T-helper 1 cell treated with Interleukin-12 subunit alpha and Interleukin-12 subunit beta and Interleukin-4 antibody, amounts not matched to agents 30 μg/mL and 1 μg/mL, for 36 hours (primary cell): Measurements from ENCODE around the gene PTGDS.

ENCODE experiments used
- H3K27ac Mint-ChIP-seq: one replicate; pipeline ENCODE4 v1.8.0; 2021; ENCODE audit warnings: mild to moderate bottlenecking, mixed read lengths
- H3K27me3 Mint-ChIP-seq: one replicate; pipeline ENCODE4 v1.8.0; 2021; ENCODE audit warnings: low read depth, mixed read lengths
- H3K36me3 Mint-ChIP-seq: one replicate; pipeline ENCODE4 v1.8.0; 2021; ENCODE audit warnings: low read depth, mixed read lengths
- H3K4me1 Mint-ChIP-seq: one replicate; pipeline ENCODE4 v1.8.0; 2021; ENCODE audit warnings: low read depth, mixed read lengths
- H3K4me3 Mint-ChIP-seq: one replicate; pipeline ENCODE4 v1.8.0; 2021; ENCODE audit warnings: mild to moderate bottlenecking, moderate library complexity, mixed read lengths
- H3K9me3 Mint-ChIP-seq: one replicate; pipeline ENCODE4 v1.8.0; 2021; ENCODE audit warnings: mixed read lengths

PTGDS gene

DNA sequence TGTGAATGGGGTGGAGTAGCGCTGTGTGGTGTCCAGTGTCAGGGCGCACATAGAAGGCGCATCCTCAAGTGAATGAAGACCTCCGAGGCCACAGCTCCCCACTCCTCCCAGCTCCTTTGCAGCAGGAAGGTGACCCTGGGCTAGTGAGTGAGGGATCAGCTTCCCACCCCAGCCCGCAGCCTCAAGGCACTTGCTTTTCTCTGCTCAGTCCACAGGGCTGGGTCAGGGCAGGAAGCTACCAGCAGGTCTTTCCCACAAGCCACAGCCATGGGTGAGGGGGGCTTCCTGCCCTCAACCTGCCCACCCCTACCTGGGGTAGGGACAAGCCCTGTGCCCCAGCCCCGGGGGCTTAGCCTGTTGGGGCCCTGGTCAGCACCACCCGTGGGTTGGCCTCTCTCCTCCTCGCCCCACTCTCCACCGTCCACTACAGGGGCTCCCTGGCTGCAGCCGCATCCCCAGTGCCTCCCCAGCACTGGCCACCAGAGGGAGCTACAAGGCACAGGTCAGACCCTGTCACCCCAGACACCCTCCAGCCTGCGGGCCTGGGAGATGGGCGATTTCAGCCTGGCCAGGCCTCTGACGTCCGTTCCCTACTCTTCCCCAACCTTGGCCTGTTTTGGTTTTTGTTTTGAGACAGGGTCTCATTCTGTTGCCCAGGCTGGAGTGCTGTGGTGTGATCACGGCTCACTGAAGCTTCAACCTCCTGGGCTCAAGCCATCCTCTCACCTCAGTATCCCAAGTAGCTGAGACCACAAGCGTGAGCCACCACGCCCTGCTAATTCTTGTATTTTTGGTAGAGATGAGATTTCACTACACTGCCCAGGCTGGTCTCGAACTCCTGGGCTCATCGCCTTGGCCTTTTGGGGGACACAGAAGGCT lies 52.0 kb downstream of the PTGDS start:
- Mint-ChIP-seq H3K27me3 (peaks cover 4% of the 10 kb centered on the region), H3K27ac (peak overlapping the region; percentile 73), H3K4me1 (peaks cover 26% of the 10 kb centered on the region), H3K36me3 (no peaks in the 10 kb centered on the region), H3K9me3 (no peaks in the 10 kb centered on the region), H3K4me3 (peak overlapping the region; percentile 74)

DNA sequence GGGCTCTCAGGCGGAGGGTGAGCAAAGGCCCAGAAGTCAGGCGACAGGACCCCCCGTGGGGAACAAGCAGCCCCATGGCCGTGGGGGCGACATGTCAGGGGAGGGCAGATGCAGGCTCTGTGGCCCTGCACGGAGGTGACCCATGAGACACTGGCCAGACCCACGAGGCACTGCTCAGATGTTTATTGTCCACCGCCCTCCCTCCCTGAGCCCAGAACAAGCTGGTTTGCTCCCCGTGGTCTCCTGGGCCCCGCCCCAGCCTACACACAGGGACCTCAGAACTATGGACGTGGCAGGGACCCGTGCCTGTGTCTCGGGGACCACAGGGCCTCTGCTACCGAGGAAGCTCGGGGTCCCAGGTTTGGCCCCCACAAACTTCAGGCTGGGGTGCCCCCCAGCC lies 52.7 kb downstream of the PTGDS start:
- Mint-ChIP-seq H3K4me1 (peaks cover 33% of the 10 kb centered on the region), H3K9me3 (no peaks in the 10 kb centered on the region), H3K27me3 (peaks cover 4% of the 10 kb centered on the region), H3K36me3 (no peaks in the 10 kb centered on the region), H3K27ac (no peak overlapping the region), H3K4me3 (peak overlapping the region; percentile 25)

DNA sequence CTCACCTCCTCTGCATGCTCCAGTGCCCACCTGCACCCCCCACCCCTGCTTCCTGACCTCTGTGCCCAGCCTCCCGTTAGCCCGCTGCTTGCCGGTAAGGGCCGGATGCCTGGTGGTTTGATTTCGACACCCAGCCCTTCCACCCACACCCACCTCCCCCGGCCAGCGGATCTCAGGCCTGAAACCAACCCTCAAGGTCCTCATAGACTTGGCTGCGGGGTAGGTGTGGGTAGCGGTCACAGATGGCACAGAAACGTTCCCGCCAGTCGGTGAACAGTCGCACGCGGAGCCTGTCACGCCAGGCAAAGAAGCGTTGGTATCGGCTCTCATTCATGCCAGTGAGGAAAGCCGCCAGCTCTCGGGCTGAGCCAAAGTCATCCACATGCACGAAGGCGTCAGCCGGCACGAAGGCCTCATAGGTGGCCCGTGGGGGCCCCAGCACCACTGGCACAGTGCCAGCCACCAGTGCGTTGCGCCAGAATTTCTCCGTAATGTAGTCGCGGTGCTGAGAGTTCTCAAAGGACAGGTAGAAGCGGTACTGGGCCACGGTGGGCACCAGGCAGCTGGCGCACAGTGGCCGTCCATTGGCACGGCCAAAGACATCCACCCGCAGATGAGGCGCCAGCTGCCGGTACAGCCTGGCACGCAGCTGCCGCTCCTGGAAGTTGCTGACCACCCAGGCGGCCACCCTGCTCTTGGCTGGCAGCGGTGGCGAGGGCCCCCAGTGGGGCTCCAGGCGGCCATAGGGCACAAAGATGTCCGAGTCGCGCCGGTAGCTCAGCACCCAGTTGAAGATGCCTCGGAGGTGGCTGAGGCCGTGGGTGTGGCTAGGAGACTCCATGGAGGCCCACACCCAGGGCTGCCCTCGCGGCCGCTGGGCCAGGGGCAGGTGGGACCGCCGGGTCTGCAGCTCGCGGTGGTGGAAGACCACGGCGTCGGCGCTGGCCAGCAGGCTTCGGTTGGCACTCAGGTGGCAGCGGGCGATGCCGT lies 53.5 kb downstream of the PTGDS start:
- Mint-ChIP-seq H3K9me3 (no peaks in the 10 kb centered on the region), H3K27ac (peak overlapping the region; percentile 57), H3K4me1 (peaks cover 35% of the 10 kb centered on the region), H3K4me3 (peak overlapping the region; percentile 25), H3K27me3 (peaks cover 4% of the 10 kb centered on the region), H3K36me3 (no peaks in the 10 kb centered on the region)
